HepG2 (cell line): ENCODE data around the gene SLC26A2.

ENCODE experiments used
- ARNTL ChIP-seq: sonication (generic); formaldehyde crosslinking; IDR thresholded peaks from 2 replicates; pipeline ENCODE4 v1.4.0; 2020; ENCODE audit warnings: mild to moderate bottlenecking, missing genetic modification reagents
- TRIM24 ChIP-seq: sonication (generic); formaldehyde crosslinking; IDR thresholded peaks from 2 replicates; pipeline ENCODE4 v1.8.0; 2022; ENCODE audit warnings: mild to moderate bottlenecking, missing genetic modification reagents
- ZNF121 ChIP-seq: sonication (generic); formaldehyde crosslinking; IDR thresholded peaks from 2 replicates; pipeline ENCODE4 v1.5.0; 2020; ENCODE audit warnings: mild to moderate bottlenecking, missing genetic modification reagents
- ZNF235 ChIP-seq: sonication (generic); formaldehyde crosslinking; IDR thresholded peaks from 2 replicates; pipeline ENCODE4 v1.8.1; 2023; ENCODE audit warnings: mild to moderate bottlenecking, missing genetic modification reagents, borderline replicate concordance
- TF ChIP-seq, protein P1 (sequence below): sonication (generic); formaldehyde crosslinking; conservative IDR thresholded peaks from 2 replicates; pipeline ENCODE4 v1.8.1; 2023; ENCODE audit warnings: missing genetic modification reagents

DNA sequence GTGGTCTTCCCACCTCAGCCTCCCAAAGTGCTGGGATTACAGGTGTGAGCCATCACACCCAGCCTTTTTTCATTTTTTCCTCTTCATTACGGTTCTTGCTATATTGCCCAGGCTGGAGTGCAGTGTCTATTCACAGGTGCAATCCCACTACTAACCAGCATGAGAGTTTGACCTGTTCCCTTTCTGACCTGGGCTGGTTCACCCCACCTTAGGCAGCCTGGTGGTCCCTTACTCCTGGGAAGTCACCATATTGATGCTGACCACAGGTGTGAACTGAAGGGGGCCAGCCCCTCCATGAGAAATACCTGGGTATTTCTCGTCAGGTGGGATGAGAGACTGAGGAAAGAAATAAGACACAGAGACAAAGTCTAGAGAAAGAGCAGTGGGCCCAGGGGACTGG is 18.4 kb upstream of the SLC26A2 start:
- TF ChIP-seq, protein P1, sequence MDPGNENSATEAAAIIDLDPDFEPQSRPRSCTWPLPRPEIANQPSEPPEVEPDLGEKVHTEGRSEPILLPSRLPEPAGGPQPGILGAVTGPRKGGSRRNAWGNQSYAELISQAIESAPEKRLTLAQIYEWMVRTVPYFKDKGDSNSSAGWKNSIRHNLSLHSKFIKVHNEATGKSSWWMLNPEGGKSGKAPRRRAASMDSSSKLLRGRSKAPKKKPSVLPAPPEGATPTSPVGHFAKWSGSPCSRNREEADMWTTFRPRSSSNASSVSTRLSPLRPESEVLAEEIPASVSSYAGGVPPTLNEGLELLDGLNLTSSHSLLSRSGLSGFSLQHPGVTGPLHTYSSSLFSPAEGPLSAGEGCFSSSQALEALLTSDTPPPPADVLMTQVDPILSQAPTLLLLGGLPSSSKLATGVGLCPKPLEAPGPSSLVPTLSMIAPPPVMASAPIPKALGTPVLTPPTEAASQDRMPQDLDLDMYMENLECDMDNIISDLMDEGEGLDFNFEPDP (CRISPR knock-in tag) = no peak
- TF ChIP-seq ZNF121 (CRISPR knock-in tag) (no peak), ZNF235 (CRISPR knock-in tag) (no peak), ARNTL (CRISPR knock-in tag) (no peak), TRIM24 (CRISPR knock-in tag) (no peak)
